ENCODE results near the gene WIZ.
"Not testable (repeated sequence)": the region's sequence is repeated elsewhere in the genome, so short reads cannot be mapped to it uniquely, and the experiment has no call there.

WIZ gene

DNA sequence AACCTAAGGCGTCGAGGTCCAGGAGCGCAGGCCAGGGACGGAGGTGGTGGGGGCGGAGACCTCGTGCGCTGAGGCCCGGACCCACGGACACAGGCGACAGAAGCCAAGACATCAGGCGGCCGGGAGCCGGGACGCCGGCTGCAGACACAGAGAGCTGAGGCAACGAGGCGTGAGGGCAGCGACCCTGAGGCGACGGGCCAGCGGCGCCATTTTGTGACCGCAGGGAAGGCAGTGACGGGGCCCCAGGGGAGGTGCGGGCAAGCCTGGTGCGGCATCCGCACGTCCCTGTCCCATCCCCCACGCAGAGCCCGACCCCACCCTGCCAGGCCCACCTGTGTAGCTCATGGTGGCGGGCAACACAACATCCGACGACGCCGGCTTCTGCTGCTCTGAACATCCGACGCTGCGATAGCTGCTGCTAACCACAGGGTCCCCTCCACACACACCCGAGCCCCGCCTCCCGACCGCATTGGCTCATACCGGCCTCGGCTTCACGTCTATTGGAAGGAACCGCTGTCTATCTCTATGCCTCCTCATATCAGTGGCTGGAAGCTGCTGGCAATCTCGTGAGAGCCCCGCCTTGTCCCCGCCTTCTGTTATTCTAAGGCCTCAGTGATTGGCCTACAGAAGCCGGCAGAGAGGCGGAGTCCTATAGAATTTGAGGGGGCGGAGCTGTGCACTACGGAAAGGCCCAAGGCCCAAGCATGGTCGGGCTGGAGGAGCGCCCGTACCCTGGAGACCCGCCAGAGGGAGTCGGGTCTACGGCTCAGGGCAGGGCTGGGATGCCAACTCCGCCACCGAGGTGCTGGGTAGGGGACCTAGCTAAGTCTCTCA is 31.0 kb downstream of the WIZ start, which contains the start of gene AKAP8L:
AKAP8L (minus strand) TSS at position 410 of the 834 bp plus-strand sequence; CDS start at position 345, 65 bp downstream.
- Histone ChIP-seq H3K4me3 (ENCODE audit: control insufficient read depth in 1 of 7, extremely low read depth in 1 of 7, insufficient read depth in 4 of 7, low read depth in 2 of 7, low read length in 6 of 7) (peak within 1 kb of the TSS; percentile 85 to 97 (median 95)), H3K9me3 (ENCODE audit: control extremely low read depth in 1 of 5, control insufficient read depth in 4 of 5, insufficient read depth in 2 of 5, low read depth in 1 of 5, low read length in 4 of 5) (peaks cover 0 to 8% (median 6%) of the 10 kb centered on the region in 5 experiments), H3K27me3 (replicated peaks in 2 of 5; ENCODE audit: control insufficient read depth in 4 of 5, insufficient read depth in 5 of 5, low read length in 4 of 5) (no peaks in the 10 kb centered on the region), H3K27ac (ENCODE audit: insufficient read depth in 1 of 2, low read depth in 1 of 2, low read length in 2 of 2, poor library complexity in 1 of 2, severe bottlenecking in 2 of 2) (peak within 1 kb of the TSS; percentile 81 to 91), H3K36me3 (ENCODE audit: control insufficient read depth in 4 of 4, insufficient read depth in 4 of 4, low read length in 3 of 4) (peaks cover 7 to 40% (median 22%) of the 10 kb centered on the region in 4 experiments), H3K4me1 (ENCODE audit: control extremely low read depth in 1 of 4, control insufficient read depth in 4 of 4, insufficient read depth in 4 of 4, low read length in 3 of 4) (peaks cover 15 to 30% (median 20%) of the 10 kb centered on the region in 4 experiments)
- CTCF ChIA-PET: interaction anchor here (0.8 to 6.8 kb wide), 29 partner anchors 11 to 144 kb away, joined by 3 to 122 read pairs (median 4); partner anchors contain the start of genes PGLYRP2 and RASAL3
- WGBS (ENCODE audit: insufficient coverage): under 1% methylated on average over 59 of the region's 61 CpGs
- peak; percentile 100 for DNase-seq
- POLR2A ChIA-PET: interaction anchor here (1.0 to 2.4 kb wide), 7 partner anchors 14 to 137 kb away, joined by 3 to 17 read pairs (median 12); partner anchors contain the start of genes AKAP8, PGLYRP2 and RASAL3

GRCh38 chr19:15418231-15418578 is 31.6 kb downstream of the WIZ start:
- DNase-seq: no peak
- CTCF ChIA-PET: interaction anchor here (0.9 to 6.8 kb wide), 11 partner anchors 11 to 138 kb away, joined by 3 to 122 read pairs (median 8); partner anchors contain the start of gene RASAL3
- Histone ChIP-seq H3K27ac (ENCODE audit: insufficient read depth in 1 of 2, low read depth in 1 of 2, low read length in 2 of 2, poor library complexity in 1 of 2, severe bottlenecking in 2 of 2) (peak overlapping the region; percentile 81 to 91), H3K9me3 (ENCODE audit: control extremely low read depth in 1 of 5, control insufficient read depth in 4 of 5, insufficient read depth in 2 of 5, low read depth in 1 of 5, low read length in 4 of 5) (peaks cover 0 to 2% (median 2%) of the 10 kb centered on the region in 5 experiments), H3K36me3 (ENCODE audit: control insufficient read depth in 4 of 4, insufficient read depth in 4 of 4, low read length in 3 of 4) (peaks cover 3 to 35% (median 19%) of the 10 kb centered on the region in 4 experiments), H3K27me3 (replicated peaks in 2 of 5; ENCODE audit: control insufficient read depth in 4 of 5, insufficient read depth in 5 of 5, low read length in 4 of 5) (no peaks in the 10 kb centered on the region), H3K4me1 (ENCODE audit: control extremely low read depth in 1 of 4, control insufficient read depth in 4 of 4, insufficient read depth in 4 of 4, low read length in 3 of 4) (peaks cover 15 to 32% (median 20%) of the 10 kb centered on the region in 4 experiments), H3K4me3 (ENCODE audit: control insufficient read depth in 1 of 7, extremely low read depth in 1 of 7, insufficient read depth in 4 of 7, low read depth in 2 of 7, low read length in 6 of 7) (peak overlapping the region; percentile 85 to 97 (median 95))
- 0% methylated on average over 12 of the region's 16 CpGs for WGBS (ENCODE audit: insufficient coverage)
- POLR2A ChIA-PET: interaction anchor here (0.7 to 2.4 kb wide), 6 partner anchors 13 to 51 kb away, joined by 4 to 17 read pairs (median 12); partner anchors contain the start of genes AKAP8 and RASAL3

DNA sequence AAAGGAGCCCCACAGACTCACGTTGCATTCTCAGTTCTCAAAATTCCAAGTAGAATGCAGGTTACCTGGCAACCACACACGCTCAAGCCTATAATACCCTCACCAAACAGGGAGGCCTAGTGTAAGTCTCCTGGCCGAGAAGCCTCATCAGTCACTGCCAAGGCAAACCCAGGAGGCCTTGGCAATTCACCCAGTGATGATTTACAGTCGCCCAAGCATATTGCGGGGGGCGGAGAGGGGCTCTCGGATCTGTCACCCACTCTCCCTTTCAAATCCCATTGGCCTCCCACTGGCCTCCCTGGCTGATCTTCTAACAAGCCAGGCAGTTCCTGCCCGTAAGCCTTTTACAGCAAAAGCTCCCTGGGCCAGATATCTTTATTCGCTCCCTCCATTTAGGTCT is 32.1 kb downstream of the WIZ start:
- POLR2A ChIA-PET: interaction anchor here (0.7 to 2.3 kb wide), 4 partner anchors 12 to 46 kb away, joined by 3 to 16 read pairs (median 6); partner anchors contain the start of gene AKAP8
- Histone ChIP-seq H3K27me3 (replicated peaks in 2 of 5; ENCODE audit: control insufficient read depth in 4 of 5, insufficient read depth in 5 of 5, low read length in 4 of 5) (no peaks in the 10 kb centered on the region), H3K36me3 (ENCODE audit: control insufficient read depth in 4 of 4, insufficient read depth in 4 of 4, low read length in 3 of 4) (peaks cover 3 to 29% (median 16%) of the 10 kb centered on the region in 4 experiments), H3K4me3 (ENCODE audit: control insufficient read depth in 1 of 7, extremely low read depth in 1 of 7, insufficient read depth in 4 of 7, low read depth in 2 of 7, low read length in 6 of 7) (peak overlapping the region; percentile 85 to 97 (median 95)), H3K9me3 (ENCODE audit: control extremely low read depth in 1 of 5, control insufficient read depth in 4 of 5, insufficient read depth in 2 of 5, low read depth in 1 of 5, low read length in 4 of 5) (no peaks in the 10 kb centered on the region), H3K4me1 (ENCODE audit: control extremely low read depth in 1 of 4, control insufficient read depth in 4 of 4, insufficient read depth in 4 of 4, low read length in 3 of 4) (peaks cover 15 to 35% (median 20%) of the 10 kb centered on the region in 4 experiments), H3K27ac (ENCODE audit: insufficient read depth in 1 of 2, low read depth in 1 of 2, low read length in 2 of 2, poor library complexity in 1 of 2, severe bottlenecking in 2 of 2) (peak overlapping the region; percentile 81 to 91)
- CTCF ChIA-PET: interaction anchor here (0.6 to 6.8 kb wide), 7 partner anchors 9 to 242 kb away, joined by 3 to 122 read pairs (median 6); partner anchors contain the start of gene RASAL3
- 12% methylated on average over 8 of the region's 9 CpGs for WGBS (ENCODE audit: insufficient coverage)
- no peak for DNase-seq

GRCh38 chr19:15412832-15413231 is 36.9 kb downstream of the WIZ start:
- 83% methylated on average over 3 of the region's 4 CpGs for WGBS (ENCODE audit: insufficient coverage)
- CTCF ChIA-PET: interaction anchor here (0.8 to 1.2 kb wide), 2 partner anchors 27 to 142 kb away, joined by 3 read pairs; no protein-coding TSS in a partner anchor

DNA sequence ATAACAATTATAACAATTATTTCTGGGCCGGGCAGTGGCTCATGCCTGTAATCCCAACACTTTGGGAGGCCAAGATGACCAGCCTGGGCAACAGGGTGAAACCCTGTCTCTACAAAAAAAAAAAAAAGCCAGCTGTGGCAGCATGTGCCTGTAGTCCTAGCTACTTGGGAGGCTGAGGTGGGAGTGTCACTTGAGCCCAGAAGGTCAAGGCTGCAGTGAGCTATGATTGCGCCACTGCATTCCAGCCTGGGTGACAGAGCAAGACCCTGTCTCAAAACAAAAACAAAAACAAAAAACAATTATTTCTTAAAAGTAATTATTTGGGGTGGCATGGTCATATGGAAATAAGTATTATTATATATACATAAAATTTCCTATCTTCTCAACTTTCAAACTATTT is 38.4 kb downstream of the WIZ start:
- POLR2A ChIA-PET: not testable (repeated sequence)
- no CpG with 5 or more reads among the region's 2 CpGs for WGBS (ENCODE audit: insufficient coverage)

More at GRCh38 chr19:15412832-15413231, 36.9 kb downstream of the WIZ start:
- peak in 2 of 3 donors; percentile 4 to 33 for DNase-seq
- Histone ChIP-seq H3K4me3 (ENCODE audit: control insufficient read depth in 1 of 7, extremely low read depth in 1 of 7, insufficient read depth in 4 of 7, low read depth in 2 of 7, low read length in 6 of 7) (no peak overlapping the region), H3K27me3 (replicated peaks in 2 of 5; ENCODE audit: control insufficient read depth in 4 of 5, insufficient read depth in 5 of 5, low read length in 4 of 5) (no peaks in the 10 kb centered on the region), H3K36me3 (ENCODE audit: control insufficient read depth in 4 of 4, insufficient read depth in 4 of 4, low read length in 3 of 4) (peaks cover 10 to 28% (median 20%) of the 10 kb centered on the region in 4 experiments), H3K27ac (ENCODE audit: insufficient read depth in 1 of 2, low read depth in 1 of 2, low read length in 2 of 2, poor library complexity in 1 of 2, severe bottlenecking in 2 of 2) (peak overlapping the region in 1 of 2 experiments; percentile 1), H3K9me3 (ENCODE audit: control extremely low read depth in 1 of 5, control insufficient read depth in 4 of 5, insufficient read depth in 2 of 5, low read depth in 1 of 5, low read length in 4 of 5) (no peaks in the 10 kb centered on the region), H3K4me1 (ENCODE audit: control extremely low read depth in 1 of 4, control insufficient read depth in 4 of 4, insufficient read depth in 4 of 4, low read length in 3 of 4) (peaks cover 10 to 22% (median 12%) of the 10 kb centered on the region in 4 experiments)
- POLR2A ChIA-PET: no interaction called here

DNA sequence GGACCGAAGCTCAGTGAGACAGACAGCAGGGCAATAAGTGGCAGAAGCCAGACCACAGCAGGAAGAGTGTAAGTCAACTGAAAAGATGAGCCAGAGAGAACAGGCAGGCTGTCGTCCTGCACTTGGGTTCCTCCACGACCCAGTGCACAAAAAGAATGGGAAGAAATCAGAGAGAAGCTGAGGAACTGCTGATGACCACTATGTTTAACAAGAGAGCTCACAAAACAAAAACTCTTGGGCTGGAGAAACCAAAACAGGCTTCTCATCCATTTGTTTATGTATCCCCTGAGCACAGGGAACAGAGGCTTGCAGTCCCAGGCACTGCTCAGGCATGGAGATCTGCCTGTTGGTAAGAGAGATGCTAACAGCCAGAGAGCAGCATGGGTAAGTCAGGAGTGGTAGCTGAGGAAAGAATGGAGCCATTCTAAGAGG is 45.0 kb downstream of the WIZ start:
- Histone ChIP-seq H3K4me3 (ENCODE audit: control insufficient read depth in 1 of 7, extremely low read depth in 1 of 7, insufficient read depth in 4 of 7, low read depth in 2 of 7, low read length in 6 of 7) (no peak overlapping the region), H3K4me1 (ENCODE audit: control extremely low read depth in 1 of 4, control insufficient read depth in 4 of 4, insufficient read depth in 4 of 4, low read length in 3 of 4) (peaks cover 0 to 4% (median 0%) of the 10 kb centered on the region in 4 experiments), H3K36me3 (ENCODE audit: control insufficient read depth in 4 of 4, insufficient read depth in 4 of 4, low read length in 3 of 4) (peaks cover 13 to 76% (median 49%) of the 10 kb centered on the region in 4 experiments), H3K9me3 (ENCODE audit: control extremely low read depth in 1 of 5, control insufficient read depth in 4 of 5, insufficient read depth in 2 of 5, low read depth in 1 of 5, low read length in 4 of 5) (no peaks in the 10 kb centered on the region), H3K27ac (ENCODE audit: insufficient read depth in 1 of 2, low read depth in 1 of 2, low read length in 2 of 2, poor library complexity in 1 of 2, severe bottlenecking in 2 of 2) (no peak overlapping the region), H3K27me3 (replicated peaks in 2 of 5; ENCODE audit: control insufficient read depth in 4 of 5, insufficient read depth in 5 of 5, low read length in 4 of 5) (no peaks in the 10 kb centered on the region)
- no peak for DNase-seq
- 72% methylated on average over 3 of the region's 3 CpGs for WGBS (ENCODE audit: insufficient coverage)
- ChIA-PET POLR2A (interaction anchor here (0.8 to 1.0 kb wide), 2 partner anchors 13 to 72 kb away, joined by 3 to 4 read pairs; partner anchors contain the start of gene BRD4), CTCF (interaction anchor here (1.2 to 1.8 kb wide), 2 partner anchors 10 to 14 kb away, joined by 4 to 5 read pairs; partner anchors contain the start of gene AKAP8L)

More for the DNA sequence above, 38.4 kb downstream of the WIZ start:
- CTCF ChIA-PET: interaction anchor here (1.5 kb wide), 1 partner anchor 144 kb away, joined by 4 read pairs; no protein-coding TSS in a partner anchor
- peaks cover 10 to 34% (median 23%) of the 10 kb centered on the region in 4 experiments for H3K36me3 ChIP-seq (ENCODE audit: control insufficient read depth in 4 of 4, insufficient read depth in 4 of 4, low read length in 3 of 4)
- not testable (repeated sequence) for DNase-seq; H3K9me3 ChIP-seq (ENCODE audit: control extremely low read depth in 1 of 5, control insufficient read depth in 4 of 5, insufficient read depth in 2 of 5, low read depth in 1 of 5, low read length in 4 of 5); H3K4me1 ChIP-seq (ENCODE audit: control extremely low read depth in 1 of 4, control insufficient read depth in 4 of 4, insufficient read depth in 4 of 4, low read length in 3 of 4); H3K27ac ChIP-seq (ENCODE audit: insufficient read depth in 1 of 2, low read depth in 1 of 2, low read length in 2 of 2, poor library complexity in 1 of 2, severe bottlenecking in 2 of 2); H3K4me3 ChIP-seq (ENCODE audit: control insufficient read depth in 1 of 7, extremely low read depth in 1 of 7, insufficient read depth in 4 of 7, low read depth in 2 of 7, low read length in 6 of 7); H3K27me3 ChIP-seq (replicated peaks in 2 of 5; ENCODE audit: control insufficient read depth in 4 of 5, insufficient read depth in 5 of 5, low read length in 4 of 5)

All from common myeloid progenitor, CD34-positive (primary cell).